Superior temporal gyrus (tissue), 1 donor: ENCODE results near the gene MSL2.
"Not testable (repeated sequence)": the region's sequence is repeated elsewhere in the genome, so short reads cannot be mapped to it uniquely, and the experiment has no call there.

Source experiments
- DNase-seq: peaks from one replicate; pipeline ENCODE4 v3.0.0-alpha.2; 2016; ENCODE audit errors: extremely low spot score

MSL2 gene, protein sequence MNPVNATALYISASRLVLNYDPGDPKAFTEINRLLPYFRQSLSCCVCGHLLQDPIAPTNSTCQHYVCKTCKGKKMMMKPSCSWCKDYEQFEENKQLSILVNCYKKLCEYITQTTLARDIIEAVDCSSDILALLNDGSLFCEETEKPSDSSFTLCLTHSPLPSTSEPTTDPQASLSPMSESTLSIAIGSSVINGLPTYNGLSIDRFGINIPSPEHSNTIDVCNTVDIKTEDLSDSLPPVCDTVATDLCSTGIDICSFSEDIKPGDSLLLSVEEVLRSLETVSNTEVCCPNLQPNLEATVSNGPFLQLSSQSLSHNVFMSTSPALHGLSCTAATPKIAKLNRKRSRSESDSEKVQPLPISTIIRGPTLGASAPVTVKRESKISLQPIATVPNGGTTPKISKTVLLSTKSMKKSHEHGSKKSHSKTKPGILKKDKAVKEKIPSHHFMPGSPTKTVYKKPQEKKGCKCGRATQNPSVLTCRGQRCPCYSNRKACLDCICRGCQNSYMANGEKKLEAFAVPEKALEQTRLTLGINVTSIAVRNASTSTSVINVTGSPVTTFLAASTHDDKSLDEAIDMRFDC

DNA sequence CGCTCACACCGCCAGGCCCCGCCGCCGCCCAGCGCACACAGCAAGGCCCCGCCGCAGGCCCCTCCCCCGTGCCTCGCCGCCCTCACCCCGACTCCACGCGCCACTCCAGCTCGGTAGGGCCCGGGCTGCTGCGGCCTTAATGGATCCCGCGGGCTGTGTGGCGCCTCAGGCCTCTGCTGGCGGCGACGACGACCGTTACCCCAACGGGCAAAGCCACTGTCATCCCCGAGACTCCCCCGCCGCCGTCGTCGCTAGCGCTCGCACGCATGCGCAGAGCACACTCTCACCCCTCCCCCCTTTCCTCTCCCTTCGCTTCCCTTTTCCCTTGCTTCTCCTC lies at the start of gene MSL2:
Gene MSL2, minus strand, starts transcription at position 272 of the 337 bp plus-strand sequence. CDS start 1,222 bp downstream, outside the sequence.
- DNase-seq, result no peak

DNA sequence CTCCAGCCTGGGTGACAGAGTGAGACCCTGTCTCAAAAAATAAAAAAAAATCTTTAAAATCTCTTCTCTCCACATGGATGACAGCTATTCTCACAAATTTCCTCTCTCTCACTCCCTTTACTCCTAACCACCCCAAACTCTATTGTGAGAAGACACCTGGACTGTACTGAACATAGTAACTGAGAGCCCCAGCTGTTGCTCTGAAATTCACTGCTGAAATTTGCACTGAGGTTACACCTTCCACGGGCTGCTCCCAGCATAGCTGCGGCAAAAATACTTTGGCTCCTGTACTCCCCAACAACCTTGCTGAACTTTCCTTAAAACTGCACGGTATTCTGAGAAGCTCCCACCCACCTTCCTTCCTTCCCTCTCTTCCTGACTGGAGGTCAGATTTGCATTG lies 49.6 kb upstream of the MSL2 start:
- DNase-seq, result no peak

DNA sequence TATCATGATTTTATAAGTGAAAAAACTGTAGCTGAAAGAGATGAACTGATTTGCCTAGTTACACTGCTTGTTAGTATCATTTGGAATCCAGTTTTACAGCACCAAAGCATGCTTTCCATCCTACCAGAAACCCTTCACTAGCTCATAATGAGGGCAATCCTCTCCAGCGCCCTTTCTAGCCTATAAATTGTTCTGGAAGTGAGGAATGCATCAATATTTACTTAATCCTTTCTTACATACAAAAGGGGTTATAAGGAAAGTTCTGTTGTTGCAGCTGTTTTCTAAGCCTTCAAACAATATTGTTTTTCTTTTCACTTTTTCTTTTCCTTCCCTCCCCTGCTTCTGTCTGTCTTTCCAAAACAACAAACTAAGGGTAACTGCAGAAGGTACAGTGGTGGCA lies 43.0 kb upstream of the MSL2 start:
- no peak for DNase-seq

DNA sequence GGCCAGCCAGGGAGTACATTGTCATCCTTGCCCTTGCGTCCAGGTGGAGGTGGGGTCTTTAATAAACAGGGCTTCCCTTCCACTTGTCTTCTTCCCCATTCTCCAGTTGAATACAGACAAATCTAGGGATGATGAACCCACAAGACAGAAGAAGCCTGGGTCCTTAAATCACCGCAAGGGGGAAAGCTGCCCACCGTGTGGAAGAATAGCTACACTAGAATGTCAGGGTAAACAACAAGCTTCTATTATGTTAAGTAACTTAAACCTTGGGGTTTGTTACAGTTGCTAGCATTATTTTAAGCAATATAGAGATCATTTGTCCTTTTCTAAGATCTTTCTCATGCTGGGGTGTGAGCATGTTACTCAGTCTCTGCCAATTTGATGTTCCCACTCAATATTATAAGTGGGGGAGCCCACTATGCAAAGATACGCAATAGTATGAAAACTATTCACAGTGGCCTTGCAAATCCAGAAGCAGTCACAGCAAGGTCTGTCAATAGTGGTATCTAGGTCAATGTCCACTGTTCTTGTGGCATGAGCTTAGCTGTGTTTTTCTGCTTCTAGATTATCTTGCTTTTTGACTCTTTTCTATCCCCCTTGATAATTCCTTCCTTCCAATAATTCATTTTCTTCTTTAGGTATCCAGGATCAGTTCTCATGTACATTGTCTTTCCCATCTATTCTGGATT lies 42.0 kb upstream of the MSL2 start:
- no peak for DNase-seq

DNA sequence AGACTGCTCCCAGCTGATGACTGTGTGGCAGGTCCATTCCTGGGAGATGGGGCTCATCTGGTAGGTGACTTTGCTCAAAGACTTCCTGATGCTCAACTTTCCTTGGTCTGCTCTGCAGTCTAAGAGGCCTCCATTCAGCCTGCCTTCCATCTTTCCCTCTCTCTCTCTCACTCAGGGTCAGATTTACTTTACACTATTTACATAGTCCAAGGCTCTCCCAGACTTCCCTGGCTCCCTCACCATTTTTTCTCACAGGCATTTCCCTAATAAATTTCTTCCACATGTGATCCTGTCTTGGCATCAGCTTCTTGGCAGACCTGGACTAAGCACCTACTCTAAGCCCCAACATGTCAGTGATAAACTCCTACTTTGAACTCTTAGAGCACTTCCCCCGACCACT lies 41.0 kb upstream of the MSL2 start:
- no peak for DNase-seq

DNA sequence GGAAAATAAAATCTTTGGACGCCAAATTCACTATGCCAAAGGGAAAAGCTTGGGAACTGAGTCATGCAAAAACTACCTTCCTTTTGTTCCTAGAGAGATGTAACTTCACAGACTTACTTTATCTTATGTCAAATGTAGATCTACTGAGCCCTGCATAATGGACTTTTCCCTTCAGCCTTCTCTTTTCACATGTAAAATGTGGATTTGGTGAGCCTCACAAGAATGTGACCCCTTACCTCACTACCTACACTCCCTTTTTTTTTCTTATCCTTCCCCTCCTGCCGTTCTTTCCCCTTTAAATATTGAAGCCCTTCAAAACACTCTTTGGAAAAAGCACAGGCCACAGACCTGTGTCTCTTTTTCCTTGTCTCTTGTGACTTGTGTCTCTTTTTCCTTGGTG lies 40.0 kb upstream of the MSL2 start:
- DNase-seq, result no peak

DNA sequence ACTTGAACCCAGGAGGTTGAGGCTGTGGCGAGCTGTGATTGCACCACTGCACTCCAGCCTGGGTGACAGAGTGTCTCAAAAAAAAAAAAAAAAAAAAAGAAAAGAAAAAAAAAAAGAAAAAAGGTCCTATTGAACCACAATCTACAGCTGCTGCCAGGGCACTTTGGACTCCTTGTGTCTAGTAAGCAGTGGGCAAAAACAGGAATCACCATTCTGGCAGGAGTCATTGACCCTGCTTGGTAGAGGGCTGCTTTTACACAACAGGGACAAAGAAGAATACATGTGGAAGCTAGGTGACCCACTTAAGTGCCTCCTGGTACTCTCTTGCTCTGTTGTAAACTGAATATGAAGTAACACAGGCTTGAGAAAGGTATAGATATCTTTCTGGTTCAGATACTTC lies 39.4 kb upstream of the MSL2 start:
- no peak for DNase-seq

DNA sequence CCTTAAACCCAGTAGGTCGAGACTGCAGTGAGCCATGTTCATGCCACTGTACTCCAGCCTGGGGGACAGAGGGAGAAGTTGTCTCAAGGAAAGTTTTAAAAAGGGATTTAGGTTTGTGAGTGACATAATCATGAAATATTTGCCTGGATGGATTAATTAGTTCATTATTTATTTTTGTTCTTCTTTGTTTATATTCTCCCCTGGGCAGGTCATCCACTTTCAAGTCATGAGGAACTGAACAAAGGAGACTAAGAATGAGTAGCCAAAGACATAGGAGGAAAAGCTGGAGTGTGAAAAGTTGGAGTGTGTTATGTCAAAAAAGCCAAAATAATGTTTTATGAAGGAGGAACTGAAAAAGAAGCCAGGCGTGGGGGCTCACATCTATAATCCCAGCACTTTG lies 36.3 kb upstream of the MSL2 start:
- no peak for DNase-seq

DNA sequence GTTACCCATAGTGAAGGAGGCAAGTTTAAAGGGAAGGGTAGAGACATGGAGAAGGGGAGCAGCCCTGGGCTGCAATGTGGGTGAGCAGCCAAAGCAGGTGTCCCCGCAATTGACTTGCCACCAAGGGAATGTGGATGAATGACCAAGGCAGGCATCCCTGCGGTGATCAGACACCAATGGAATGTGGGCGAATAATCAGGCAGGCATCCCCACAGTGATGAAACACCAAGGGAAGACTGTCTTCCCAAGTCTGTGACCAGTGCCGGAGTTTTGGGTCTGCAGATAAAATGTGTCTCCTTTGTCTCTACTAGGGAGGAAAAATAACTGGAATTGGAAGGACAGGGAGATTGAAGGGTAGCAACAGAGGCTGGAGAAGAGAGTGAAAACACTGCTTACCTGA lies 26.6 kb upstream of the MSL2 start:
- DNase-seq, result not testable (repeated sequence)

DNA sequence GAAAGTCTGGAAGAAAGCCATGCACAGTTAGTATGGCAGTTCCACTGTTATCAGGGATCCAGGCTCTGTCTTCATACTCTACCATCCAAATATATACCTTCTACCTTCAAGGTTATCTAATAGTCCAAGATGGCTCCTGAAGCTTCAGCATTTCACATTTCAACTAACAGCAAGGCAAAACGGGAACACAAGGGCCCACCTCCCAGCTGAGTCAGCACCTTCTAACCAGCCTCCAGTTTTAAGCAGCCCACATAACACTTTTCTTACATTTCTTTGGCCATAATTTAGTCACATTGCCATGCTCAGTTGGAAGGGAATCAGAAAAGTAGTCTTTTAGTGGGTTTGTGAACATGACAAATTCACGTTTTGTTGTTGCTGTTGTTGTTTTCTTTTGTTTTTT lies 15.4 kb upstream of the MSL2 start:
- DNase-seq, result no peak

DNA sequence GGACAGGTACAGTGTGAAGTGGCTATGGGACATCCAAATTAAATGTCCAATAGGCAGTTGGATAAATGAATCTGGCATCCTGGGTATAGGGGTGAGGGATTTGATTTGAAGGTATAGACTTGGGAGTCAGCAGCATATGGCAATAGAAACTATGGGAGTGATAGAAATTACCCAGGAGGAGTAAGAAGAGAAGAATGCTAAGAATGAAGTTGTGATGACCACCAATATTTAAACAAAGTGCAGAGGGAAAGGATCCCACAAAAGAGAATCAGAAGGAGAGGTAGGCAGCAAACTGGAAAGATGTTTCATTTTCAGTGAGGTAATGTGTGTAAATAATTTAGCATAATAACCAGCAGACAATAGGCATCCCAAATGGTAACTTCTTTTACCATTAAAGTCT lies 13.8 kb upstream of the MSL2 start:
- DNase-seq, result no peak

DNA sequence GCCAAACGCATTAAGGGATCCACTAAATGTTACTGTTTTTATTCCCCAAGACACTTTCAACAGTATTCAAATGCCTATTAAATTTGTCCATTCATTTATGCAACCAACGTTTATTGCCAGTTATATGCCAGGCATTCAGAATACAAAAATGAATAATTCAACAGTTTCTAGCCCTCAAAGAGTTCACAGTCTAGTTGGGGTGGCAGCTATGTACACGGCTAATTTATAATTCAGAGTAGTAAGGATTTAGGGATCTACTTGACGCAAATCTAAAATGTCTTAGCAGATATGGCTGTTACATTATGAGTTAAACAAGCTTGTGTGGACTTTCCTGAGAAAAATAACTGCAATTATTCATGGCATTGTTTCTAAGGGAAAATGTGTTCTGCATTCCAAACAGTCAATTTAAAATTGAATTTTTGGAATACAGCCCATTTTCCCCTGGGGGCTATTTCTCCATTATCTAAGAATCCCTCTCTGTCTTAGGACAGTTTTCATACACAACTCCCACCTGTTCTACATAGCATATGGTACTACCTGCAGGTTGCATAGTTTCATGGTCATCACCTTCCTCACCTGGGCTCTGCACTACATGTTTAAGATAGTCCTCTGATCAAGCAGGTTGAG lies 11.5 kb upstream of the MSL2 start:
- peak; percentile 20 for DNase-seq

DNA sequence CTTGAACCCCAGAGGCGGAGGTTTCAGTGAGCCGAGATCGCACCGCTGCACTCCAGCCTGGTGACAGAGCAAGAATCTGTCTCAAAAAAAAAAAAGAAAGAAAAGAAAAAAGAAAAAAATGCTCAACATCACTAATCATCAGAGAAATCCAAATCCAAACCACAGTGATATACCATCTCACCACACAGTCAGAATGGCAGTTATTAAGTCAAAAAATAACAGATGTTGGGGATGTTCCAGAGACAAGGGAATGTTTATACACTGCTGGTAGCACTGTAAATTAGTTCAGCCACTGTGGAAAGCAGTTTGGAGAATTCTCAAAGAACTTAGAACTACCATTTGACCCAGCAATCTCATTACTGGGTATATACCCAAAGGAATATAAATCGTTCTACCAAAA lies 3.1 kb upstream of the MSL2 start:
- not testable (repeated sequence) for DNase-seq

DNA sequence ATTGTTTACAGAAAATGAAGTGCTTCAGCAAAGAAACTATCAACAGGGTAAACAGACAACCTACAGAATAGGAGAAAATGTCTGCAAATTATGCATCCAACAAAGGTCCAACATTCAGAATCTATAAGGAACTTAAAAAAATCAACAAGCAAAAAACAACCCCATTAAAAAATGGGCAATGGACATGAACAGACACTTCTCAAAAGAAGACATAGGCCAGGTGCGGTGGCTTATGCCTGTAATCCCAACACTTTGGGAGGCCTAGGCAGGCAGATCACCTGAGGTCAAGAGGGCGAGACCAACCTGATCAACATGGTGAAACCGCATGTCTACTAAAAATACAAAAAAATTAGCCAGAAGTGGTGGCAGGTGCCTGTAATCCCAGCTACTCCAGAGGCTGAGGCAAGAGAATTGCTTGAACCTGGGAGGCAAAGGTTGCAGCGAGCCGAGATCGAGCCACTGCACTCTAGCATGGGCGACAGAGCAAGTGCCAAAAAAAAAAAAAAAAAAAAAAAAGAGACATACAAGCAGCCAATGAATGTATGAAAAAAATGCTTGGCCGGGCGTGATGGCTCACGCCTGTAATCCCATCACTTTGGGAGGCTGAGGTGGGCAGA lies 2.4 kb upstream of the MSL2 start:
- not testable (repeated sequence) for DNase-seq

DNA sequence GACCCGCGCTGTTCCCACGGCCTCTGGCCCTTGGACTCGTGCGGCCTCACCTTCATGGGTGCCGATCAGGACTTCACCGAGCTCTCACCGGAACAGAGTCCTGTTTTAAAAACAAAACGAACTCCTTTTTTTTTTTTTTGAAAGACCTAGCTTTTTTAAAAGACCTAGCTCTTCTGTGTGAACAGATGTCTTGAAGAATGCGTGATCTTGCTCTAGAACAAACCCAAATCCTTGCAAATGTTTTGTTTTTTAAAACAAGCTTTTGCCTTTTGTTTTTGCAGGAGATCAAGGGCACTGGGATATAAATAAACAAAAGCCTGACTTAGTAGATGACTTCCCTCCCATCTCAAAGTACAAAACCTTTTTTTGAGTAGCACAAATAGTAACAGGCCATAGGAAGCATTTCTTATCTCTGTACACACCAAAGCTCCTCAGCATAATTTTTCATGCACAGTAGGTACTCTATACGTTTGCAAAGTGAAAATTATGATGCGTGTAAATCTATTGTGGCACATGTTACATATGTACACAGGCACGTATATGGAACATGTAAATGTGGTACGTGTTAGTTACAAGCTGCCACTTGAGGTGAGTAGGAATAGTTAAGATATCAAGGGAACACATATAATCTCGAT lies 1.1 kb upstream of the MSL2 start:
- peak; percentile 67 for DNase-seq

DNA sequence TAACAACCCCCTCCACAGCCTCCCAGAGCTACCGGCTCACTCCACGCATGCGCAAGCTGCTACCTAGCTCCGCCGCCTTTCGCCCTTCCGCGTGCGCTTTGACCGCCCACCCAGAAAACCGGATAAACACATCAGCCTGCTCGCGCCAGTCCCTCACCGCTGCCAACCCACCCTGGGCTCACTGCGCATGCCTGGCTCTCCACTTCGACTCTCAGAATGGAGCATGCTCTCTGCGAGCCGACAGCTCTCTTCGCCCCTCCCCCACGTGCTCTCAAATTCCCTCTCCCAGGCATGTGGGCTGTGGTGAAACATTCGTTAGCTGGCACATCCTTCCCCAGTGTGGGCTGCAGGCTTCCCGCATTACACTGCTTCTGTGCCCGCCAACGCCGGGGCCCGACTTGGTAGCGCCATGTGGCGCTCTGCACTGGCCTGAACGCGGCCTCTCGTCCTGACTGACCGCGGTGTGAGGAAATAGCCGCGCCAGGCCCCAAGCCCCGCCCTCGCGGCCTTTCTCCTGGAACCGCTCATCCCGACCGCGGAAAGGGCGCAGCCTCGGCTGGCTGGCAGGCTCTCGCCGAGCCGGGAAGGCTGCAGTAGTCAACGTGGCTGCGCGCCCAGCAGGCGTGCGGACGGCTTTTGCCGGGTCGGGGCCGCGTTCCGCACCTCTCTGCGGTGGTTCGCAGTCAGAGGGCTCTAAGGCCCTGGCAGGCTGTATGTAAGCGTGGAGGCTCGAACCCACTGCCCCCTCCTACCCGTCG lies 445 bp upstream of the MSL2 start:
- DNase-seq, result peak; percentile 98

DNA sequence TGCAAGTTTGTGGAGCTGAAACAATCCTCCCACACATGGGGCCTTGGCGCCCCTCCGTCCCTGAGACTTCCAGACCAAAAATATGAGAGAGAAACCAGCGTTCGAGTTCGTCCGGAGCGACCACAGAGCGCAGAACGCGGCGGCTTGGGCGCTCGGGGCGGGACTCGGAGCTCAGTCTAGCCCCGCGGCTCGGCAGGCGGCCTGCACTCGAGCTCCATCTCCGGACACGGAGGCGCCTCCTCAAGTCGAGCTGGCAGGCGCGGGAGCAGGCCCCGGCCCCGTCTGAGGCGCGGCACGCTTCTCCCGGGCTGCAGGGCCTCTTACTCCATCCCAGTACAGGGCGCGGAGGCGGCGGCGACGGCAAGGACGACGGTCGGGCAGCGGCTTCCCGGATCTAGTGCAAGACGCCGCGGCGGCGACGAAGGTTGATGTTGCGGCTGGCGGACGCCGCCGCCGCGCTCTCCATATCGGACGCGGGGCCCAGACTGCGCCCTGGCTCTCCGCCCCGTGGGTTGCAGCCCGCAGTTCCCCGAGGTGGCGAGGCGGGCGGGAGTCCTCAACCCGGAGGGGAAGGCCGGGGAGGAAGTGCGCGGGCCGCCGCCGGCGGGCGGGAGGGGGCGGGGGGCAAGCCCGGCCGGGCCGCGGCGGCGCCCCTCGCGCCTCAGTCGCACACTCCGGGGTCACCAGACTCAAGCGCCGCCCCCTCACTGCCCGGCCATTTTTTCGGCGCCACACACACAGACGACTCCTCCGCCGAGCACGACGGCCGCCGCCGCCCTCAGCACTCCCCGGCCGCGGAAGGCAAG lies 674 bp downstream of the MSL2 start:
- DNase-seq, result peak; percentile 69

DNA sequence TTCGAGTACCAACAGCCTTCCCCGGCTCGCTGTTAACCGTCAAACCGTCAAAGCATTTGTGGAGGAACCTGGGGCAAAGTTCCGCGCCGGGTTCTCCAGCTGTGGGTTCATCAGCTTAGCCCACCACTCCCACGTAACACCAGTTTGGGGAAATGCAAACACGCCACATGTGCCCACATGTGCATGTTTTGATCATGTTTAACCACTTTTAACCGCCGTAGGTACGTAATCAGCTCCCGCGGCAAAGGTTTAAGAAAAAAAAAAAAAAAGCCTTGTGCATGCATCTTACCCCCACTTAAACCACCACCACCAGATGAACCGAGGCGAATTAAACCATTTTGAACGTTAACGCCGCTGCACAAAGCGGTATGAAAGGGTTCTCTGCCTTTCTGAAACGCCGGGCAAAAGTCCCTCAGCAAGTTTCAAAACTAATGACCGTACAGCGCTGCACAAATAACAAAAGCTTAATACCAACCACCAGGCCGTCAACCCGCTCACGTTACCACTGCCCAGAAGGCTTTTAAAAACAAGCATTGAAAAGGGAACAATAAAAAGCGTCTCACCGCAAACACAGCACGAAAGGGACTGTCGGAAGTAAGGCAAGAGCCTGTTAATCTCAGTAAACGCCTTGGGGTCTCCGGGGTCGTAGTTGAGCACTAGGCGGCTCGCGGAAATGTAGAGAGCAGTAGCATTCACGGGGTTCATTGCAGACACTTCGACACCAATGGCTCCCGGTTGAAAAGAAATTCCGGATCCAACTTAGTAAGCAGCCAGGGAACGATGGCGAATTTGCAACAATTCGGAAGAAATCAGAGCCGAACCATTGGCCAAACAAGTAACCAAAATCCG lies 1.5 kb downstream of the MSL2 start:
- peak; percentile 39 for DNase-seq
